ENCODE data around the gene PRKAR2A. TPM values are rescaled to one million over a fixed set of nuclear protein-coding genes. Genes with fewer than 3 reads are reported as not detected.

The PRKAR2A gene
- polyA plus RNA-seq, 1 of the 3 experiments (the other 2 are of a cell fraction) = 5.2 TPM

DNA sequence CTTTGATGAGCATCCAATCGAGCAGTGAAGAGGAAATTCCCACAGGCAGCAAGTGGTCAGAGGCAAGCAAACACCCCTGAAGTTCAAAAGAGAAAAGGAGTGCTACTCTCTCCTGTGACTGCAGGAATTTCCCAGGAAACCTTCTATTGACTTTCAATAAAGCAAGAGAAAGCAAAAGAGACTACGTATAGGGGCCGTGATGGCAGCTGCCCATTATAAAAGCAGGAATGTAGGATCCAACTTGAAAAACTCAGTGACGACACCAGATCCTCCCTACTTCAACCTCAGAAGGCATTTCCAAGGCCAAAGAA, 77.5 kb downstream of the PRKAR2A start (continued):
- TF ChIP-seq USF1 (IDR thresholded peaks at IDR 0.05; ENCODE audit: borderline replicate concordance, low read depth) (no peak), FOXM1 (IDR thresholded peaks at IDR 0.05; ENCODE audit: low read depth) (no peak), TEAD4 (IDR thresholded peaks at IDR 0.05; ENCODE audit: borderline replicate concordance, insufficient read depth) (no peak)
- TF ChIP-seq, protein P1, sequence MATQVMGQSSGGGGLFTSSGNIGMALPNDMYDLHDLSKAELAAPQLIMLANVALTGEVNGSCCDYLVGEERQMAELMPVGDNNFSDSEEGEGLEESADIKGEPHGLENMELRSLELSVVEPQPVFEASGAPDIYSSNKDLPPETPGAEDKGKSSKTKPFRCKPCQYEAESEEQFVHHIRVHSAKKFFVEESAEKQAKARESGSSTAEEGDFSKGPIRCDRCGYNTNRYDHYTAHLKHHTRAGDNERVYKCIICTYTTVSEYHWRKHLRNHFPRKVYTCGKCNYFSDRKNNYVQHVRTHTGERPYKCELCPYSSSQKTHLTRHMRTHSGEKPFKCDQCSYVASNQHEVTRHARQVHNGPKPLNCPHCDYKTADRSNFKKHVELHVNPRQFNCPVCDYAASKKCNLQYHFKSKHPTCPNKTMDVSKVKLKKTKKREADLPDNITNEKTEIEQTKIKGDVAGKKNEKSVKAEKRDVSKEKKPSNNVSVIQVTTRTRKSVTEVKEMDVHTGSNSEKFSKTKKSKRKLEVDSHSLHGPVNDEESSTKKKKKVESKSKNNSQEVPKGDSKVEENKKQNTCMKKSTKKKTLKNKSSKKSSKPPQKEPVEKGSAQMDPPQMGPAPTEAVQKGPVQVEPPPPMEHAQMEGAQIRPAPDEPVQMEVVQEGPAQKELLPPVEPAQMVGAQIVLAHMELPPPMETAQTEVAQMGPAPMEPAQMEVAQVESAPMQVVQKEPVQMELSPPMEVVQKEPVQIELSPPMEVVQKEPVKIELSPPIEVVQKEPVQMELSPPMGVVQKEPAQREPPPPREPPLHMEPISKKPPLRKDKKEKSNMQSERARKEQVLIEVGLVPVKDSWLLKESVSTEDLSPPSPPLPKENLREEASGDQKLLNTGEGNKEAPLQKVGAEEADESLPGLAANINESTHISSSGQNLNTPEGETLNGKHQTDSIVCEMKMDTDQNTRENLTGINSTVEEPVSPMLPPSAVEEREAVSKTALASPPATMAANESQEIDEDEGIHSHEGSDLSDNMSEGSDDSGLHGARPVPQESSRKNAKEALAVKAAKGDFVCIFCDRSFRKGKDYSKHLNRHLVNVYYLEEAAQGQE (IDR thresholded peaks at IDR 0.05; ENCODE audit: low read depth, low read length) = no peak

GRCh38 chr3:48765376-48765775, 82.3 kb downstream of the PRKAR2A start:
- Histone ChIP-seq H3K9me3 (no peaks in the 10 kb centered on the region), H3K27me3 (ENCODE audit: insufficient read depth) (no peaks in the 10 kb centered on the region)
- WGBS (ENCODE audit: low lambda C conversion rate) = 79% methylated on average over 1 of the region's 1 CpG

More at GRCh38 chr3:48765376-48765775, 82.3 kb downstream of the PRKAR2A start:
- H3K4me2 ChIP-seq = no peak overlapping the region
- CTCF ChIA-PET = interaction anchor here (0.5 to 2.0 kb wide), 10 partner anchors 16 to 222 kb away, joined by 3 to 5 read pairs (median 3); partner anchors contain the start of gene ARIH2
- POLR2A ChIA-PET = interaction anchor here (1.3 kb wide), 1 partner anchor 79 kb away, joined by 5 read pairs; no protein-coding TSS in a partner anchor
- DNase-seq = peak; percentile 27
- no peaks in the 10 kb centered on the region for H4K20me1 ChIP-seq (ENCODE audit: insufficient read depth)
- no peak overlapping the region for H3K9ac ChIP-seq
- H3K9me2 ChIP-seq = no peaks in the 10 kb centered on the region
- peaks cover 5% of the 10 kb centered on the region for H3F3A ChIP-seq (replicated peaks; ENCODE audit: insufficient read depth)
- peak; percentile 40 for TF ChIP-seq CTCF (IDR thresholded peaks at IDR 0.05)
- TF ChIP-seq IRF3 (IDR thresholded peaks at IDR 0.05; ENCODE audit: low read depth, low read length) = no peak
- no peak for TF ChIP-seq EZH2phosphoT487 (IDR thresholded peaks at IDR 0.05; ENCODE audit: borderline replicate concordance, low read depth)
- no peak for TF ChIP-seq SIN3A (IDR thresholded peaks at IDR 0.05; ENCODE audit: borderline replicate concordance, low read depth, low read length)
- peak; percentile 63 for TF ChIP-seq RAD21 (IDR thresholded peaks at IDR 0.05; ENCODE audit: low read length)
- no peak for TF ChIP-seq GABPA (IDR thresholded peaks at IDR 0.05; ENCODE audit: low read depth)
- TF ChIP-seq SMC3 (IDR thresholded peaks at IDR 0.05; ENCODE audit: low read depth, low read length) = peak; percentile 22; the same call in 1 of the 2 replicates
- TF ChIP-seq NRF1 (IDR thresholded peaks at IDR 0.05; ENCODE audit: low read depth, low read length) = no peak
- TF ChIP-seq FOSL2 (IDR thresholded peaks at IDR 0.05; ENCODE audit: borderline replicate concordance, low read depth) = no peak
- no peak for TF ChIP-seq MXI1 (IDR thresholded peaks at IDR 0.05; ENCODE audit: low read depth, low read length)
- no peaks in the 10 kb centered on the region for H3K79me2 ChIP-seq (ENCODE audit: insufficient read depth)
- H3K36me3 ChIP-seq (replicated peaks in 1 of 2; ENCODE audit: control insufficient read depth in 1 of 2, insufficient read depth in 2 of 2, low read length in 1 of 2) = peaks cover 4 to 7% of the 10 kb centered on the region in 2 experiments
- no peak overlapping the region for H3K27ac ChIP-seq (ENCODE audit: low read depth in 2 of 2, low read length in 1 of 2)
- H3K4me1 ChIP-seq (ENCODE audit: control insufficient read depth in 1 of 2, insufficient read depth in 2 of 2, low read depth in 1 of 2, low read length in 1 of 2) = no peaks in the 10 kb centered on the region
- no peak overlapping the region for H2AFZ ChIP-seq (ENCODE audit: low read depth)
- H3K4me3 ChIP-seq (ENCODE audit: low read depth in 2 of 2, low read length in 1 of 2) = no peak overlapping the region
